HepG2 (cell line): ENCODE results near the gene FERMT2.
A peak's percentile ranks its signal among the peaks of the same experiment; 100 is the strongest.

Experiments used
- BRD4 ChIP-seq: sonication (generic); formaldehyde crosslinking; IDR thresholded peaks from 2 replicates; pipeline ENCODE4 v1.4.0; 2020; ENCODE audit warnings: missing genetic modification reagents
- EP300 ChIP-seq, 3 experiments: sonication (generic) in 1 of 3; formaldehyde crosslinking in 1 of 3; IDR thresholded peaks; 2 replicates each; pipeline versions ENCODE4 v1.5.1 to v1.6.1; 2011 to 2020; ENCODE audit warnings: low read depth in 2 of 3, low read length in 2 of 3, borderline replicate concordance in 1 of 3, improper control_type of control experiment in 1 of 3, mild to moderate bottlenecking in 1 of 3, missing genetic modification reagents in 1 of 3, moderate library complexity in 1 of 3
- GABPA ChIP-seq, 2 experiments: IDR thresholded peaks; 2 replicates each; pipeline ENCODE4 v1.6.1; 2011 to 2016; ENCODE audit warnings: low read depth in 2 of 2, low read length in 1 of 2, missing biosample characterization in 1 of 2, missing genetic modification characterization in 1 of 2
- HDAC6 ChIP-seq: fragments of 200-600 bp; sonication (generic); IDR thresholded peaks from 2 replicates; pipeline ENCODE4 v1.7.0; 2017; ENCODE audit warnings: mild to moderate bottlenecking, antibody characterized with exemption, low read length, low read depth
- JUND ChIP-seq: sonication (generic); formaldehyde crosslinking; IDR thresholded peaks from 2 replicates; pipeline ENCODE4 v1.8.0; 2022; ENCODE audit warnings: mild to moderate bottlenecking, missing genetic modification reagents
- NFE2L2 ChIP-seq: fragments of 150-350 bp; IDR thresholded peaks from 2 replicates; pipeline ENCODE4 v1.6.1; 2014; ENCODE audit warnings: low read length
- ZBTB34 ChIP-seq: sonication (generic); formaldehyde crosslinking; IDR thresholded peaks from 2 replicates; pipeline ENCODE4 v1.8.0; 2022; ENCODE audit warnings: mild to moderate bottlenecking, missing genetic modification reagents
- ZKSCAN8 ChIP-seq: IDR thresholded peaks from 2 replicates; pipeline ENCODE4 v1.6.1; 2016; ENCODE audit warnings: borderline replicate concordance, missing genetic modification reagents, missing compliant biosample characterization
- ZNF263 ChIP-seq: sonication (generic); formaldehyde crosslinking; IDR thresholded peaks from 2 replicates; pipeline ENCODE4 v1.4.0; 2020; ENCODE audit warnings: missing genetic modification reagents
- TF ChIP-seq, protein P1 (sequence below): sonication (generic); formaldehyde crosslinking; IDR thresholded peaks from 2 replicates; pipeline ENCODE4 v1.5.0; 2020; ENCODE audit warnings: mild to moderate bottlenecking, missing genetic modification reagents, moderate library complexity
- TF ChIP-seq, protein P2 (sequence below): sonication (generic); formaldehyde crosslinking; IDR thresholded peaks from 2 replicates; pipeline ENCODE4 v1.4.0; 2020; ENCODE audit warnings: mild to moderate bottlenecking, missing genetic modification reagents

DNA sequence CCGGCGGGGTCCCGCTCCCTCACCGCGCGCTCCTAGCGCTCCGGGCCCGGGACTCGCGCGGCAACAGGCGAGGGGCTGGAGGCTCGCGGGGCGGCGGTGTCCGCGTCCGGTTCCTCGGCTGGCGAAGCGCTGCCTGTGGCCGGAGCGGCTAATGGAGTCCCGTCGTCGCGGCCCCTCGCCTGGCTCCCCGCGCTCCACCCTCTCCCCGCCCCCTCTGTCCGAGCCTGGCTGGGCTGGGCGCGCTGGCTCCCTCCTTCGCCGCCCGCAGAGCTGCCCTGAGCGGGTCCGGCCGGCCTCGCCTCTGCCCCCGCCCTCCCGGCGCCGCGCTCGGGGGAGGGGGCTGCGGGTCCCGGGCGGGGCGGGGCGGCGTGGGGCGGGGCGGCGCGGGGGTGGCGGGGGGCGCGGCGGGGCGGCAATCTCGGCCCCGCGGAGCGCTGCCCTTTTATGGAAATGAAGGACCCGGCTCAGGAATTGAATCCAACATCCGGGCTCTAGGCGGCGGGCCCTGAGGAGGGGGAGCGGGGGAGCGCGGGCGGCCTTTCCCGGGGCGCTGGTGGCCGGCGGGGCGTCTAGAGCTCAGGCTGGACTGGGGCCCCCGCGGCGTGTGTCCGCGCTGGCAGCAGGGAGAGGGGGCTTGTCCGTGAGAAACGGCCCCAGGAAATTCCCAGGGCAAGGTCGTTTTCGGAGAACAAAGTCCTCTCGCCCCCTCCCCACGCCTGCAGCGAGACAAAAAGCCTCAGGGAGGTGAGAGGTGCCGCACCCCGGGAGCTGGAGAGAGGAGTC lies at the start of gene FERMT2:
- no peak for TF ChIP-seq ZKSCAN8 (CRISPR knock-in tag)
- no peak for TF ChIP-seq HDAC6
- no peak for TF ChIP-seq GABPA (IDR thresholded peaks at IDR 0.05; ENCODE audit: low read depth, low read length)
- TF ChIP-seq GABPA (CRISPR knock-in tag; IDR thresholded peaks at IDR 0.05; ENCODE audit: low read depth) = no peak
- TF ChIP-seq ZBTB34 = no peak; the same call in 1 of the 2 replicates
- TF ChIP-seq, protein P1, sequence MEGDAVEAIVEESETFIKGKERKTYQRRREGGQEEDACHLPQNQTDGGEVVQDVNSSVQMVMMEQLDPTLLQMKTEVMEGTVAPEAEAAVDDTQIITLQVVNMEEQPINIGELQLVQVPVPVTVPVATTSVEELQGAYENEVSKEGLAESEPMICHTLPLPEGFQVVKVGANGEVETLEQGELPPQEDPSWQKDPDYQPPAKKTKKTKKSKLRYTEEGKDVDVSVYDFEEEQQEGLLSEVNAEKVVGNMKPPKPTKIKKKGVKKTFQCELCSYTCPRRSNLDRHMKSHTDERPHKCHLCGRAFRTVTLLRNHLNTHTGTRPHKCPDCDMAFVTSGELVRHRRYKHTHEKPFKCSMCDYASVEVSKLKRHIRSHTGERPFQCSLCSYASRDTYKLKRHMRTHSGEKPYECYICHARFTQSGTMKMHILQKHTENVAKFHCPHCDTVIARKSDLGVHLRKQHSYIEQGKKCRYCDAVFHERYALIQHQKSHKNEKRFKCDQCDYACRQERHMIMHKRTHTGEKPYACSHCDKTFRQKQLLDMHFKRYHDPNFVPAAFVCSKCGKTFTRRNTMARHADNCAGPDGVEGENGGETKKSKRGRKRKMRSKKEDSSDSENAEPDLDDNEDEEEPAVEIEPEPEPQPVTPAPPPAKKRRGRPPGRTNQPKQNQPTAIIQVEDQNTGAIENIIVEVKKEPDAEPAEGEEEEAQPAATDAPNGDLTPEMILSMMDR (CRISPR knock-in tag) = no peak; the same call in 1 of the 2 replicates
- no peak for TF ChIP-seq EP300 (IDR thresholded peaks at IDR 0.05; ENCODE audit: low read depth in 2 of 2, low read length in 2 of 2)
- no peak for TF ChIP-seq EP300 (CRISPR knock-in tag; IDR thresholded peaks at IDR 0.05; ENCODE audit: borderline replicate concordance)
- TF ChIP-seq JUND (CRISPR knock-in tag) = no peak
- TF ChIP-seq ZNF263 (CRISPR knock-in tag) = 0 out of 2 replicates have a peak, but pooled peaks have one; percentile 9
- TF ChIP-seq NFE2L2 = no peak
- TF ChIP-seq, protein P2, sequence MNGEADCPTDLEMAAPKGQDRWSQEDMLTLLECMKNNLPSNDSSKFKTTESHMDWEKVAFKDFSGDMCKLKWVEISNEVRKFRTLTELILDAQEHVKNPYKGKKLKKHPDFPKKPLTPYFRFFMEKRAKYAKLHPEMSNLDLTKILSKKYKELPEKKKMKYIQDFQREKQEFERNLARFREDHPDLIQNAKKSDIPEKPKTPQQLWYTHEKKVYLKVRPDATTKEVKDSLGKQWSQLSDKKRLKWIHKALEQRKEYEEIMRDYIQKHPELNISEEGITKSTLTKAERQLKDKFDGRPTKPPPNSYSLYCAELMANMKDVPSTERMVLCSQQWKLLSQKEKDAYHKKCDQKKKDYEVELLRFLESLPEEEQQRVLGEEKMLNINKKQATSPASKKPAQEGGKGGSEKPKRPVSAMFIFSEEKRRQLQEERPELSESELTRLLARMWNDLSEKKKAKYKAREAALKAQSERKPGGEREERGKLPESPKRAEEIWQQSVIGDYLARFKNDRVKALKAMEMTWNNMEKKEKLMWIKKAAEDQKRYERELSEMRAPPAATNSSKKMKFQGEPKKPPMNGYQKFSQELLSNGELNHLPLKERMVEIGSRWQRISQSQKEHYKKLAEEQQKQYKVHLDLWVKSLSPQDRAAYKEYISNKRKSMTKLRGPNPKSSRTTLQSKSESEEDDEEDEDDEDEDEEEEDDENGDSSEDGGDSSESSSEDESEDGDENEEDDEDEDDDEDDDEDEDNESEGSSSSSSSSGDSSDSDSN (CRISPR knock-in tag) = peak; percentile 93; the same call in 1 of the 2 replicates
- no peak for TF ChIP-seq BRD4 (CRISPR knock-in tag)
